Vagina (tissue), 2 donors: ENCODE results near the gene FAM171A2.

Experiments
- CTCF ChIP-seq, 3 experiments: fragments of 450-650 bp in 2 of 3; fragments of 200-600 bp in 1 of 3; sonication (generic) in 1 of 3; IDR thresholded peaks; one replicate each; pipeline ENCODE4 v1.5.1; 2017 to 2019; ENCODE audit warnings: antibody characterized with exemption in 3 of 3, mild to moderate bottlenecking in 2 of 3, moderate library complexity in 2 of 3
- POLR2AphosphoS5 ChIP-seq, 2 donors: sonication (generic); formaldehyde crosslinking; IDR thresholded peaks; one replicate each; pipeline ENCODE4 v1.9.0; 2017; ENCODE audit warnings: antibody characterized with exemption in 2 of 2, mild to moderate bottlenecking in 2 of 2, low read depth in 1 of 2; ENCODE audit not compliant: insufficient read depth in 1 of 2

- TF ChIP-seq CTCF (IDR thresholded peaks at IDR 0.05) (no peak), POLR2AphosphoS5 (IDR thresholded peaks at IDR 0.05; ENCODE audit: insufficient read depth in 1 of 2, low read depth in 1 of 2) (no peak)
These were observed 2.8 kb downstream of the FAM171A2 start for GRCh38 chr17:44360826-44361225.
